Measurements from ENCODE around the gene MAST4. TPM values are rescaled to one million over a fixed set of nuclear protein-coding genes. Genes with fewer than 3 reads are reported as not detected.

MAST4 gene
- total and polyA plus RNA-seq, 2 of the 4 experiments (the other 2 are of a cell fraction), result 4.8 to 6.8 TPM

DNA sequence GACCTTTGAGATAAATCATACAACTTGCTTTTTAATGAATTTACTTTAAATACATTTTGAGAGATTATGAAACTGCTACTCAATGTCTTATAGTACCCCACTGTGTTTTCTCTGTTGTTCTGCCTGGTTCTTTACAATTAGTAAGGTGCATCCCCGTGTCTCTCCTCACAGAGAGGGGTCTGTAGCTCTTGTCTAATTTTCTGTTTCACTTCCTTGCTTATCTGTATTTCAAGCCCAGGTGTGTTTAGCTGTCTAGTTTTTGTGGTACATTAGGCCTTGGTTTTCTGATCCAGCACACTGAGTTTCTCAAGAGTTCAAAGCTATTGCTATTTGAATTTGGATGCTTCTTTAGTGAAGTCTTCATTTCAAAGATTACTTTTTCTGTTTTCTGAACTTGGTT is 105.1 kb downstream of the MAST4 start:
- Histone ChIP-seq H4K20me1 (ENCODE audit: insufficient read depth, low read length) (no peaks in the 10 kb centered on the region), H3K9me1 (ENCODE audit: insufficient read depth, low read length) (no peaks in the 10 kb centered on the region), H2BK15ac (ENCODE audit: low read depth, low read length) (no peak overlapping the region), H4K8ac (ENCODE audit: low read depth in 2 of 2, low read length in 2 of 2) (no peak overlapping the region), H2AK5ac (ENCODE audit: low read depth, low read length) (no peak overlapping the region), H3K4me3 (ENCODE audit: insufficient read depth, low read depth, low read length) (no peak overlapping the region), H3K4me2 (ENCODE audit: low read depth, low read length) (no peak overlapping the region), H2BK20ac (ENCODE audit: low read depth, low read length) (no peak overlapping the region), H3K9ac (ENCODE audit: low read depth, low read length) (no peak overlapping the region), H3K56ac (ENCODE audit: extremely low read depth, insufficient read depth, low read length) (no peak overlapping the region), H2AK9ac (replicated peaks; ENCODE audit: low read depth, low read length, poor library complexity) (no peak overlapping the region), H3K27me3 (ENCODE audit: control insufficient read depth, insufficient read depth, low read length) (no peaks in the 10 kb centered on the region), H4K5ac (ENCODE audit: low read depth, low read length) (no peak overlapping the region), H2AFZ (replicated peaks; ENCODE audit: low read length, poor library complexity) (no peak overlapping the region), H3K23ac (ENCODE audit: low read depth, low read length) (no peak overlapping the region), H3K14ac (replicated peaks; ENCODE audit: low read depth, low read length) (no peak overlapping the region), H4K91ac (ENCODE audit: insufficient read depth, low read depth, low read length) (no peak overlapping the region), H3K4ac (ENCODE audit: low read depth, low read length) (no peak overlapping the region), H2BK120ac (ENCODE audit: low read depth, low read length) (no peak overlapping the region), H3K36me3 (ENCODE audit: control insufficient read depth, insufficient read depth, low read length) (no peaks in the 10 kb centered on the region), H3K9me3 (ENCODE audit: control insufficient read depth, insufficient read depth, low read length) (no peaks in the 10 kb centered on the region), H3K4me1 (ENCODE audit: control insufficient read depth, insufficient read depth, low read length) (no peaks in the 10 kb centered on the region), H3K18ac (ENCODE audit: low read depth, low read length) (no peak overlapping the region), H2BK5ac (ENCODE audit: low read depth, low read length, poor library complexity, severe bottlenecking) (no peak overlapping the region), H3K27ac (ENCODE audit: insufficient read depth, low read length) (no peak overlapping the region), H3K79me1 (ENCODE audit: low read depth in 1 of 2, low read length in 2 of 2) (no peaks in the 10 kb centered on the region)
- ChIA-PET POLR2A (ENCODE audit: unreplicated experiment) (no interaction called here), CTCF (no interaction called here)
- intact Hi-C loops (cut with micrococcal nuclease) (no loop called here), in situ Hi-C loops (cut with MboI; ENCODE audit: low sequenced_read_pairs) (no loop called here), dilution Hi-C loops (cut with HindIII; ENCODE audit: low sequenced_read_pairs, unreplicated experiment) (no loop called here)
- TF ChIP-seq, protein P1, sequence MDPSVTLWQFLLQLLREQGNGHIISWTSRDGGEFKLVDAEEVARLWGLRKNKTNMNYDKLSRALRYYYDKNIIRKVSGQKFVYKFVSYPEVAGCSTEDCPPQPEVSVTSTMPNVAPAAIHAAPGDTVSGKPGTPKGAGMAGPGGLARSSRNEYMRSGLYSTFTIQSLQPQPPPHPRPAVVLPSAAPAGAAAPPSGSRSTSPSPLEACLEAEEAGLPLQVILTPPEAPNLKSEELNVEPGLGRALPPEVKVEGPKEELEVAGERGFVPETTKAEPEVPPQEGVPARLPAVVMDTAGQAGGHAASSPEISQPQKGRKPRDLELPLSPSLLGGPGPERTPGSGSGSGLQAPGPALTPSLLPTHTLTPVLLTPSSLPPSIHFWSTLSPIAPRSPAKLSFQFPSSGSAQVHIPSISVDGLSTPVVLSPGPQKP (IDR thresholded peaks at IDR 0.05; ENCODE audit: borderline replicate concordance, low read depth, low read length), result no peak
- TF ChIP-seq RFX5 (IDR thresholded peaks at IDR 0.05; ENCODE audit: low read depth, low read length) (no peak), BHLHE40 (IDR thresholded peaks at IDR 0.05; ENCODE audit: low read depth, low read length) (no peak), POLR2A (IDR thresholded peaks at IDR 0.05; ENCODE audit: low read depth, low read length) (no peak), SMC3 (IDR thresholded peaks at IDR 0.05; ENCODE audit: low read depth, low read length) (no peak), CEBPB (IDR thresholded peaks at IDR 0.05; ENCODE audit: low read depth, low read length) (no peak), RCOR1 (IDR thresholded peaks at IDR 0.05; ENCODE audit: insufficient replicate concordance, low read length) (no peak), RAD21 (IDR thresholded peaks at IDR 0.05; ENCODE audit: low read length) (no peak), MXI1 (IDR thresholded peaks at IDR 0.05; ENCODE audit: borderline replicate concordance, low read depth, low read length) (no peak), NFE2L2 (IDR thresholded peaks at IDR 0.05; ENCODE audit: low read depth, low read length) (no peak), CHD1 (IDR thresholded peaks at IDR 0.05; ENCODE audit: low read depth, low read length) (no peak), FOS (IDR thresholded peaks at IDR 0.05; ENCODE audit: low read depth, low read length) (no peak), MAFK (IDR thresholded peaks at IDR 0.05; ENCODE audit: low read depth, low read length) (no peak)
- TF ChIP-seq, protein P2, sequence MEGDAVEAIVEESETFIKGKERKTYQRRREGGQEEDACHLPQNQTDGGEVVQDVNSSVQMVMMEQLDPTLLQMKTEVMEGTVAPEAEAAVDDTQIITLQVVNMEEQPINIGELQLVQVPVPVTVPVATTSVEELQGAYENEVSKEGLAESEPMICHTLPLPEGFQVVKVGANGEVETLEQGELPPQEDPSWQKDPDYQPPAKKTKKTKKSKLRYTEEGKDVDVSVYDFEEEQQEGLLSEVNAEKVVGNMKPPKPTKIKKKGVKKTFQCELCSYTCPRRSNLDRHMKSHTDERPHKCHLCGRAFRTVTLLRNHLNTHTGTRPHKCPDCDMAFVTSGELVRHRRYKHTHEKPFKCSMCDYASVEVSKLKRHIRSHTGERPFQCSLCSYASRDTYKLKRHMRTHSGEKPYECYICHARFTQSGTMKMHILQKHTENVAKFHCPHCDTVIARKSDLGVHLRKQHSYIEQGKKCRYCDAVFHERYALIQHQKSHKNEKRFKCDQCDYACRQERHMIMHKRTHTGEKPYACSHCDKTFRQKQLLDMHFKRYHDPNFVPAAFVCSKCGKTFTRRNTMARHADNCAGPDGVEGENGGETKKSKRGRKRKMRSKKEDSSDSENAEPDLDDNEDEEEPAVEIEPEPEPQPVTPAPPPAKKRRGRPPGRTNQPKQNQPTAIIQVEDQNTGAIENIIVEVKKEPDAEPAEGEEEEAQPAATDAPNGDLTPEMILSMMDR (conservative IDR thresholded peaks at IDR 0.05; ENCODE audit: low read depth, low read length), result no peak
- ATAC-seq (ENCODE audit: low read depth) (no peak), DNase-seq (no peak)
- BruUV-seq (replicated peaks), result no TSS peak
- no CpG with 5 or more reads among the region's 1 CpG for whole genome bisulfite sequencing, 2 experiments (ENCODE audit: extremely low coverage in 2 of 2, insufficient read length in 1 of 2)

Measured in IMR-90 (cell line).